PFSK-1 (cell line): ENCODE results near the gene ADGRF5.

Experiments
- POLR2AphosphoS5 ChIP-seq: IDR thresholded peaks from 2 replicates; pipeline ENCODE4 v1.6.1; 2012; ENCODE audit warnings: low read depth, mild to moderate bottlenecking, control low read depth, low read length, moderate library complexity
- REST ChIP-seq, 2 experiments: IDR thresholded peaks; 2 replicates each; pipeline versions ENCODE4 v1.6.1 to v1.8.0; 2011 to 2012; ENCODE audit warnings: low read depth in 2 of 2, low read length in 2 of 2, control low read depth in 1 of 2, inconsistent platforms in 1 of 2, mild to moderate bottlenecking in 1 of 2, moderate library complexity in 1 of 2; ENCODE audit not compliant: insufficient read depth in 1 of 2
- SIN3A ChIP-seq: IDR thresholded peaks from 2 replicates; pipeline ENCODE4 v1.6.1; 2012; ENCODE audit warnings: mild to moderate bottlenecking, low read length, moderate library complexity, borderline replicate concordance; ENCODE audit not compliant: insufficient read depth

- no peak for TF ChIP-seq SIN3A
- TF ChIP-seq POLR2AphosphoS5: no peak
- TF ChIP-seq REST (IDR thresholded peaks at IDR 0.05; ENCODE audit: insufficient read depth in 1 of 2, low read depth in 2 of 2, low read length in 2 of 2): no peak
Observed at GRCh38 chr6:46882645-46883044, 39.1 kb downstream of the ADGRF5 start.
